Activated CD4-positive, alpha-beta T cell treated with anti-CD3 and anti-CD28 coated beads, Interleukin-2, amount 50 U/mL, for 4 hours (primary cell): ENCODE data around the gene CFAP119.
A peak's percentile ranks its signal among the peaks of the same experiment; 100 is the strongest.

Source experiments
- DNase-seq, 2 experiments: peaks; one replicate each; pipeline ENCODE4 v3.0.0-alpha.2; 2020

Gene CFAP119

GRCh38 chr16:30738984-30739951 is 22.6 kb downstream of the CFAP119 start:
- DNase-seq: no peak

- DNase-seq: no peak
Observed at GRCh38 chr16:30737794-30738648, 23.8 kb downstream of the CFAP119 start.

- DNase-seq: no peak
Observed at GRCh38 chr16:30736995-30737793, 24.7 kb downstream of the CFAP119 start.

GRCh38 chr16:30731411-30731810 is 30.5 kb downstream of the CFAP119 start:
- no peak for DNase-seq

- no peak for DNase-seq
Observed at GRCh38 chr16:30728899-30729672, 32.8 kb downstream of the CFAP119 start.

- no peak for DNase-seq
Observed at GRCh38 chr16:30728321-30728720, 33.5 kb downstream of the CFAP119 start.

GRCh38 chr16:30725418-30725792 is 36.5 kb downstream of the CFAP119 start:
- DNase-seq: no peak

GRCh38 chr16:30724641-30725417 is 37.0 kb downstream of the CFAP119 start:
- DNase-seq: no peak

GRCh38 chr16:30723725-30724355 is 38.0 kb downstream of the CFAP119 start:
- no peak for DNase-seq

GRCh38 chr16:30722916-30723315 is 38.9 kb downstream of the CFAP119 start:
- no peak for DNase-seq

- no peak for DNase-seq
Observed at GRCh38 chr16:30722443-30722842, 39.4 kb downstream of the CFAP119 start.

GRCh38 chr16:30721606-30722005 is 40.3 kb downstream of the CFAP119 start:
- no peak for DNase-seq

GRCh38 chr16:30721167-30721566 is 40.7 kb downstream of the CFAP119 start:
- no peak for DNase-seq

- no peak for DNase-seq
Observed at GRCh38 chr16:30720694-30721093, 41.2 kb downstream of the CFAP119 start.

- no peak for DNase-seq
Observed at GRCh38 chr16:30720086-30720485, 41.8 kb downstream of the CFAP119 start.

- DNase-seq: peak; percentile 25 to 27
Observed at GRCh38 chr16:30715750-30716445, 46.0 kb downstream of the CFAP119 start.

- DNase-seq: no peak
Observed at GRCh38 chr16:30711712-30712111, 50.1 kb downstream of the CFAP119 start.

GRCh38 chr16:30710971-30711370 is 50.9 kb downstream of the CFAP119 start:
- no peak for DNase-seq
